GM11168 (cell line): ENCODE data around the gene PDIA6.

Experiments used
- in situ Hi-C: fragments of 300-500 bp; cut with MboI; formaldehyde crosslinking; loops from one replicate; pipeline ENCODE4 v1.12.0; 2022; ENCODE audit warnings: low sequenced_read_pairs; ENCODE audit not compliant: unreplicated experiment

Gene PDIA6

DNA sequence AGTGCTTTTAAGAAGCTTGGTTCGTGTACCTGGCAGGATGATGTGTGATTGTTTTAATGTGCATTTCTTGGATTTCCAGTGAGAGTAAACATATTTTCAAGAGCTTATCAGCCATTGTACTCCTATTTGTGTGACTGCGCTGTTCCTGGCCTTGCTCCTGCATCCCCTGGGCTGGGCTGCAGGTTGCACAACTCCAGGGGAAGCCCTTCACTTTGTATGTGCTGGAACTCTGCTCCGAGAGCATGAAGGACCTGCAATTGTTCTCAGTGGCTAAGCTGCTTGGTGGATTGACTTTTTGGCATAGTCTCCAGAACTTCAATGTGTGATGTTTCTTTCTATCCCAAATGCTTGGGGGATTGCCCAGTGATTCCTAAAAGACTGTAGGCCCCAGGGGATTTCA lies 72.4 kb downstream of the PDIA6 start:
- in situ Hi-C loops = no loop called here

DNA sequence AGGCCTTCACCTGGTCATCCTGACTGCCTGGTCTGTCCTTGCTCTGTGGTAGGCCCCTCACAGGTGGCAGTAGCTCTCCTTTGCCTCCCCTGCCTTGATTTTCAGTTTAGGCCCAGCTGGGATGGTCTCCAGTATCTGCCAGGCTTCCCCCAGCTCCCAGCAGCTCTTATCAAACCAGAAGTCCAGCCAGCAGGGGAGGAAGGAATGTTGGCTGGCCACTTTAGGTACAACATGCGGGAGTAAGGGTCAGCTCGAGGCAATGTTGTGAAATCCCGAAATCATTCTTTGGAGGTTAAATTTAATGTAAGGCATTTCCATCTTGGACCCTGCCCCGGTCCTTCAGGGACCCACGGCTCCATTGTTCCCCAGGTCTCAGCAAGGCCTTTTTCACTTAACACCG lies 74.4 kb downstream of the PDIA6 start:
- in situ Hi-C loops = no loop called here

DNA sequence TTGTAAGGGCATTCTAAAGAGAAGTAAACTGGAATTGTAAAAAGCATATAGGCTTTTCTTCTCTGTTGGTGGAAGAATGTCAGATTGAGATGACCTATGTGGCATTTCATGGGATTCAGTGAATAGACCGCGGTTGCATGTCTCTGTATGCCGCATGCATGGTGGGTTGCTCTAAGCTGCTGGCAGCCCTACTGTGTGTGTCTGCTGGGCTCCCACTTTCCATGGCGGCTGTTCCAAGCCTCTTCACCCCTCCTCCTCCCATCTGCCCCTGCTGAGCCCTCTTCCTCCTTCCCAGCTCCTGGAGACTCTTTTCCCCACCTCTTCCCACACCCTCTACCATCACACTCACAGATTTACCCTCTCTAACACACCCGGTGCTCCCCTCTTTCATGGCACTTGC lies 78.6 kb downstream of the PDIA6 start:
- in situ Hi-C loops = no loop called here

- in situ Hi-C loops = no loop called here
Measured at GRCh38 chr2:10733566-10733925, 79.0 kb downstream of the PDIA6 start.
